Immature natural killer cell (primary cell): ENCODE results near the gene LRRC58. TPM values are rescaled to one million over a fixed set of nuclear protein-coding genes. Genes with fewer than 3 reads are reported as not detected.
"Not testable (repeated sequence)": the region's sequence is repeated elsewhere in the genome, so short reads cannot be mapped to it uniquely, and the experiment has no call there.

Experiments used
- DNase-seq, 3 donors: peaks; one replicate each; pipeline ENCODE4 v3.0.0; 2022; ENCODE audit warnings: mixed read lengths in 1 of 3
- H3K27ac Mint-ChIP-seq, 6 donors: one replicate each; pipeline ENCODE4 v1.8.0; 2020; ENCODE audit warnings: mixed read lengths in 6 of 6, mild to moderate bottlenecking in 5 of 6, inconsistent platforms in 4 of 6, moderate library complexity in 3 of 6
- H3K27me3 Mint-ChIP-seq, 3 donors: one replicate each; pipeline ENCODE4 v1.8.0; 2020 to 2021; ENCODE audit warnings: low read depth in 3 of 3, mild to moderate bottlenecking in 3 of 3, mixed read lengths in 3 of 3, moderate library complexity in 3 of 3, inconsistent platforms in 1 of 3
- H3K36me3 Mint-ChIP-seq, 3 donors: one replicate each; pipeline ENCODE4 v1.8.0; 2020; ENCODE audit warnings: mixed read lengths in 3 of 3, inconsistent platforms in 2 of 3, mild to moderate bottlenecking in 2 of 3
- H3K4me1 Mint-ChIP-seq, 2 donors: one replicate each; pipeline ENCODE4 v1.8.0; 2020; ENCODE audit warnings: inconsistent platforms in 2 of 2, mild to moderate bottlenecking in 2 of 2, mixed read lengths in 2 of 2, moderate library complexity in 1 of 2
- H3K4me3 Mint-ChIP-seq, 5 donors: one replicate each; pipeline ENCODE4 v1.8.0; 2020; ENCODE audit warnings: mild to moderate bottlenecking in 5 of 5, mixed read lengths in 5 of 5, inconsistent platforms in 3 of 5, moderate library complexity in 3 of 5
- H3K9me3 Mint-ChIP-seq, 6 donors: one replicate each; pipeline ENCODE4 v1.8.0; 2020; ENCODE audit warnings: mild to moderate bottlenecking in 6 of 6, mixed read lengths in 6 of 6, inconsistent platforms in 4 of 6, moderate library complexity in 3 of 6
- polyA plus RNA-seq, 3 donors: library from polyadenylated mRNA; unstranded; fragments of 300-500 nt; fragmentation: Illumina TruSeq; gene quantifications; one replicate each; pipeline ENCODE4 v1.2.3, GENCODE V29; 2021

LRRC58 gene
- polyA plus RNA-seq, 3 donors from 2014 or later, result 5.0 to 9.6 (median 6.8) TPM

GRCh38 chr3:120323761-120324160 is 25.4 kb downstream of the LRRC58 start:
- Mint-ChIP-seq H3K27ac (peak overlapping the region in 1 of 6 donors; percentile 25), H3K36me3 (peaks cover 13 to 29% (median 27%) of the 10 kb centered on the region in 3 donors)
- H3K4me3 Mint-ChIP-seq, H3K4me1 Mint-ChIP-seq, DNase-seq, H3K9me3 Mint-ChIP-seq, H3K27me3 Mint-ChIP-seq: not testable (repeated sequence)

GRCh38 chr3:120311863-120312794 is 37.0 kb downstream of the LRRC58 start:
- no peak for DNase-seq
- no peak overlapping the region for H3K4me3 Mint-ChIP-seq
- no peak overlapping the region for H3K27ac Mint-ChIP-seq
- H3K4me1 Mint-ChIP-seq, result peaks cover 3 to 11% of the 10 kb centered on the region in 2 donors
- peaks cover 4 to 9% (median 6%) of the 10 kb centered on the region in 6 donors for H3K9me3 Mint-ChIP-seq
- peaks cover 2 to 6% (median 3%) of the 10 kb centered on the region in 3 donors for H3K27me3 Mint-ChIP-seq
- H3K36me3 Mint-ChIP-seq, result peaks cover 22 to 23% (median 23%) of the 10 kb centered on the region in 3 donors

GRCh38 chr3:120306519-120307455 is 42.4 kb downstream of the LRRC58 start:
- Mint-ChIP-seq H3K27me3 (peaks cover 0 to 2% (median 2%) of the 10 kb centered on the region in 3 donors), H3K4me1 (no peaks in the 10 kb centered on the region), H3K27ac (no peak overlapping the region), H3K4me3 (no peak overlapping the region), H3K36me3 (no peaks in the 10 kb centered on the region), H3K9me3 (peaks cover 0 to 2% (median 0%) of the 10 kb centered on the region in 6 donors)
- no peak for DNase-seq

GRCh38 chr3:120304616-120305015 is 44.5 kb downstream of the LRRC58 start:
- H3K4me3 Mint-ChIP-seq, result no peak overlapping the region
- H3K27me3 Mint-ChIP-seq, result peaks cover 0 to 2% (median 2%) of the 10 kb centered on the region in 3 donors
- H3K4me1 Mint-ChIP-seq, result no peaks in the 10 kb centered on the region
- DNase-seq, result no peak
- no peak overlapping the region for H3K27ac Mint-ChIP-seq
- peaks cover 0 to 2% (median 0%) of the 10 kb centered on the region in 6 donors for H3K9me3 Mint-ChIP-seq
- no peaks in the 10 kb centered on the region for H3K36me3 Mint-ChIP-seq

- no peaks in the 10 kb centered on the region for H3K4me1 Mint-ChIP-seq
- H3K36me3 Mint-ChIP-seq, result no peaks in the 10 kb centered on the region
- H3K27me3 Mint-ChIP-seq, result peaks cover 0 to 3% (median 2%) of the 10 kb centered on the region in 3 donors
- no peaks in the 10 kb centered on the region for H3K9me3 Mint-ChIP-seq
- no peak overlapping the region for H3K4me3 Mint-ChIP-seq
- no peak overlapping the region for H3K27ac Mint-ChIP-seq
- no peak for DNase-seq
Observed at GRCh38 chr3:120302361-120302760, 46.8 kb downstream of the LRRC58 start.

- Mint-ChIP-seq H3K9me3 (no peaks in the 10 kb centered on the region), H3K27ac (no peak overlapping the region)
Observed at GRCh38 chr3:120300971-120301370, 48.2 kb downstream of the LRRC58 start.

GRCh38 chr3:120299403-120299802 is 49.8 kb downstream of the LRRC58 start:
- no peak for DNase-seq
- Mint-ChIP-seq H3K4me3 (no peak overlapping the region), H3K36me3 (no peaks in the 10 kb centered on the region), H3K27me3 (peaks cover 0 to 3% (median 1%) of the 10 kb centered on the region in 3 donors), H3K27ac (no peak overlapping the region), H3K4me1 (no peaks in the 10 kb centered on the region), H3K9me3 (peaks cover 0 to 2% (median 0%) of the 10 kb centered on the region in 6 donors)

More at GRCh38 chr3:120300971-120301370, 48.2 kb downstream of the LRRC58 start:
- H3K4me1 Mint-ChIP-seq, result no peaks in the 10 kb centered on the region
- H3K4me3 Mint-ChIP-seq, result no peak overlapping the region
- H3K36me3 Mint-ChIP-seq, result no peaks in the 10 kb centered on the region
- DNase-seq, result no peak
- peaks cover 0 to 5% (median 3%) of the 10 kb centered on the region in 3 donors for H3K27me3 Mint-ChIP-seq

GRCh38 chr3:120298996-120299395 is 50.2 kb downstream of the LRRC58 start:
- Mint-ChIP-seq H3K9me3 (peaks cover 0 to 5% (median 1%) of the 10 kb centered on the region in 6 donors), H3K36me3 (no peaks in the 10 kb centered on the region), H3K27ac (no peak overlapping the region), H3K4me3 (no peak overlapping the region), H3K27me3 (peaks cover 0 to 3% (median 1%) of the 10 kb centered on the region in 3 donors), H3K4me1 (no peaks in the 10 kb centered on the region)
- no peak for DNase-seq

GRCh38 chr3:120291552-120291951 is 57.6 kb downstream of the LRRC58 start:
- Mint-ChIP-seq H3K27me3 (peaks cover 2 to 20% (median 2%) of the 10 kb centered on the region in 3 donors), H3K9me3 (peaks cover 5 to 28% (median 12%) of the 10 kb centered on the region in 6 donors)
- not testable (repeated sequence) for DNase-seq, H3K4me1 Mint-ChIP-seq, H3K27ac Mint-ChIP-seq, H3K4me3 Mint-ChIP-seq, H3K36me3 Mint-ChIP-seq

GRCh38 chr3:120289636-120290035 is 59.5 kb downstream of the LRRC58 start:
- Mint-ChIP-seq H3K4me1 (peaks cover 0 to 2% of the 10 kb centered on the region in 2 donors), H3K36me3 (peaks cover 0 to 3% (median 0%) of the 10 kb centered on the region in 3 donors), H3K9me3 (peaks cover 5 to 28% (median 12%) of the 10 kb centered on the region in 6 donors), H3K4me3 (no peak overlapping the region), H3K27me3 (peaks cover 5 to 22% (median 5%) of the 10 kb centered on the region in 3 donors), H3K27ac (no peak overlapping the region)
- no peak for DNase-seq

- H3K27me3 Mint-ChIP-seq, result peaks cover 8 to 13% (median 9%) of the 10 kb centered on the region in 3 donors
- no peak overlapping the region for H3K4me3 Mint-ChIP-seq
- H3K4me1 Mint-ChIP-seq, result peaks cover 0 to 2% of the 10 kb centered on the region in 2 donors
- peaks cover 0 to 7% (median 0%) of the 10 kb centered on the region in 6 donors for H3K9me3 Mint-ChIP-seq
- no peak for DNase-seq
- H3K36me3 Mint-ChIP-seq, result no peaks in the 10 kb centered on the region
- H3K27ac Mint-ChIP-seq, result no peak overlapping the region
Observed at GRCh38 chr3:120286465-120286864, 62.7 kb downstream of the LRRC58 start.

GRCh38 chr3:120285508-120285841 is 63.7 kb downstream of the LRRC58 start:
- Mint-ChIP-seq H3K4me3 (peak overlapping the region in 3 of 5 donors; percentile 10 to 48 (median 25)), H3K27ac (no peak overlapping the region), H3K36me3 (no peaks in the 10 kb centered on the region), H3K9me3 (peaks cover 0 to 6% (median 0%) of the 10 kb centered on the region in 6 donors), H3K27me3 (peaks cover 8 to 17% (median 9%) of the 10 kb centered on the region in 3 donors), H3K4me1 (peaks cover 0 to 2% of the 10 kb centered on the region in 2 donors)
- no peak for DNase-seq

- Mint-ChIP-seq H3K27me3 (peaks cover 8 to 18% (median 8%) of the 10 kb centered on the region in 3 donors), H3K4me3 (peak within 1 kb of the TSS in 3 of 5 donors; percentile 10 to 48 (median 34))
Observed at GRCh38 chr3:120284747-120285507, 64.2 kb downstream of the LRRC58 start, which contains the start of gene GPR156. Gene GPR156, minus strand, starts transcription at chr3:120285222. Its CDS starts 41,124 bp downstream, at chr3:120244098.

More at GRCh38 chr3:120284747-120285507, 64.2 kb downstream of the LRRC58 start, which contains the start of gene GPR156:
- H3K9me3 Mint-ChIP-seq, result peaks cover 0 to 6% (median 0%) of the 10 kb centered on the region in 6 donors
- H3K27ac Mint-ChIP-seq, result no peak within 1 kb of the TSS
- H3K4me1 Mint-ChIP-seq, result peaks cover 0 to 2% of the 10 kb centered on the region in 2 donors
- no peaks in the 10 kb centered on the region for H3K36me3 Mint-ChIP-seq
- no peak for DNase-seq
